Right lung (tissue), 5 donors: ENCODE measurements around the gene PPFIBP2. TPM values are rescaled to one million over a fixed set of nuclear protein-coding genes. Genes with fewer than 3 reads are reported as not detected.

Experiments
- DNase-seq, 2 donors: peaks; one replicate each; pipeline ENCODE4 v3.0.0-alpha.2; 2013
- polyA plus RNA-seq, 5 donors: library from polyadenylated mRNA; unstranded; fragments of 120-200 nt; gene quantifications; one replicate each; pipeline versions ENCODE4 v1.2.1 to v1.2.3, GENCODE V29; 2013; ENCODE audit warnings: inconsistent platforms in 1 of 5, low replicate concordance in 1 of 5; ENCODE audit not compliant: insufficient read length in 5 of 5, insufficient read depth in 1 of 5

PPFIBP2 gene
- polyA plus RNA-seq, 5 donors, result 25.9 to 49.3 (median 38.1) TPM

DNA sequence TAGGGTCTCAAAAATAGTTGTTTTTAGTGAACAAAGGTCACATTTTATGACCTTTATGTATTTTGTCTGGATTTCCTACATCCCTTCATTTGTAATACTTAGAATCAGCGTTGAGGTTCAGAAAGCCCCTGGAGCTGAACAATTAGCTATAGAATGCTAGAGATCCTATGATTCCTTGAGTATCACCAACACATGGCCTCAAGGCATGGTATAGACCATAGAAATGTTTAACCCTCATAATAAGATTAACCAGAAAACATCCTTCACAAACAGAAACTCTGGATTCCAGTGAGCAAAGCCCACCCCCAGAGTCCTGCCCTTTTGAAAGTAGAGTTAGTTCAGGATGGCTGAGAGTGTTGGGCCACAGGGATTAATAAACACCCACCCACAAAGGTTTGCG lies 82.2 kb downstream of the PPFIBP2 start:
- DNase-seq, result no peak

DNA sequence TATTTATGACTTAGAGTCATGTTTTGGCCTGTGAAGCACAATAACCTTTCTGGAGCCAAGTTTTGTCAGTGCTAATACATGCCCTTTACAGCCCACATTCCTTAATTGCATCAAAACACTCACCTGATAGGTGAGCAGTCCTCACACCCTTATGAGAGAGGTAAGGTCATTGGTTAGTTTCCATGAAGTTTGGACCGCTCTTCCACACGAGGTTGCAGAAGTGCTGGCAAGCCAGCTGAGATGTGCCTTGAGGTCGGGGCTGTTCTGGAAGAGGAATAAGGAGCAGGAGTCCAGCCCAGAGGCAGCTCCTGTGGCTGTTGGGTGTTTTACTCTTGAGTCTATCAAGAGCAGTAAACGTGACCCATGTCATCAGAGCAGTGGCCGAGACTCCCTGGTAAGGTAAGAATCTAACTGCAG lies 83.2 kb downstream of the PPFIBP2 start:
- DNase-seq, result no peak

DNA sequence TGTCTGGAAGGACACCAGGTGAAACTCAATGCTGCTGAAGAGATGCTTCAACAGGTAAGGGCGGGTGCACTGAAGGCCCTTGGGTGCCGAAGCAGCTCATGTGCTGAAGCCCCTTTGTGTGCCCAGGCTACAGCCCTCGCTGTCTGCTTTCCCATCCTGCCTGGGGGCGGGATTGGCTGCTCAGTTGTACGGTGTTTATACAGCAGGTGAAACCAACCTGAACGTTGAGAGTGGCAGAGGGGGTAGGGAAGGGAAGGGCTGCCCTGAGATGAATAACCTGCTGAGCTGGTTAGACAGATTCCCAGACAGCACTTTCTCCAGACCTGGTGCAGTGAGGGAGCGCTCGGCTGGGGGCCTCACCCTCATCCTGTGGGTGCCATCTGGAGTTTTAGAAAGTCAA lies 83.8 kb downstream of the PPFIBP2 start:
- DNase-seq, result peak; percentile 70

DNA sequence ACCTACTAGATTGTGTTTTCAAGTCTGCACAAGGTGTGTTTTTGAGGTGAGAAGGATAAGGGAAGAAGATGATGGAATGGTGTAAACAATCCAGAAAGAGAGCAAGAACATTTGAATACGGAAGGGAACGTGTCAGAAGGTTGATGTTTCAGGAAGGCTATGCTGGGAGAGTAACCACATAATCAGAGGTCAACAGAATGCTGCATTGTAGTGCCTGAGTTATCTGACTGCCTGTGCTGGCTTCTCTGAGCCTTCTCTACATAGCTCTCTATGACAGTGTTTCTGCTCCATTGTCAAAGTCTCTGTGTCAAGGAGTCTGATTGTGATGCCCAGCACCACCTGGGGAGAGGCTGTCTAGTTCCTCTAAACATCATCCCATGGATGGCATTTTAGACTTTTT lies 85.4 kb downstream of the PPFIBP2 start:
- DNase-seq, result no peak

DNA sequence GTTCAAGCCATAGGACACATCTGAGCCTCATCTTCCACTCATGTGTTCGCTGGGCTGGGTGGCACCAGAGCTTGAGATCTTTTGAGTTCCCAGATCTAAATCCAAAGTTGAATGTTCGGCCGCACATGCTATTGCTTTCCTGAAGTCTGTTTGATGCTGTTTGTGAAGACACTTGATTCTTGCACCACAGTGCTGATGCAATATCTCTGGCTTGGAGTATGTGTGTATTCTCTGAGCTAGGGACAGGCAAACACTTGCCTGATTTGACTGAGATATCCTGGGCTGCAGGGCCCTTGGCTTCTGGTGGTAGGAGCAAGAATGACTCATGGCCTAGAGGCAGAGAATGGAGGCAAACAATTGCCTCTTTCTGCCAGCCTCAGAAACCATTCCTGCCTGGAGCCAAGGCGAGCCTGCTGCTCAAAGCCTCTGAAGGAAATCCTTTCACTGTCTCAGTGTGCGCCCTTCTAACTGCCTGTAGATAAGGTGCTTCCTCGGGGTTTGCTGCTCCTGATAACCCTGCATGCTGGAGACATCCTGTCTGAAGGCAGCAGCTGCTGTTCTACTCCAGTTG lies 86.5 kb downstream of the PPFIBP2 start:
- DNase-seq, result no peak

DNA sequence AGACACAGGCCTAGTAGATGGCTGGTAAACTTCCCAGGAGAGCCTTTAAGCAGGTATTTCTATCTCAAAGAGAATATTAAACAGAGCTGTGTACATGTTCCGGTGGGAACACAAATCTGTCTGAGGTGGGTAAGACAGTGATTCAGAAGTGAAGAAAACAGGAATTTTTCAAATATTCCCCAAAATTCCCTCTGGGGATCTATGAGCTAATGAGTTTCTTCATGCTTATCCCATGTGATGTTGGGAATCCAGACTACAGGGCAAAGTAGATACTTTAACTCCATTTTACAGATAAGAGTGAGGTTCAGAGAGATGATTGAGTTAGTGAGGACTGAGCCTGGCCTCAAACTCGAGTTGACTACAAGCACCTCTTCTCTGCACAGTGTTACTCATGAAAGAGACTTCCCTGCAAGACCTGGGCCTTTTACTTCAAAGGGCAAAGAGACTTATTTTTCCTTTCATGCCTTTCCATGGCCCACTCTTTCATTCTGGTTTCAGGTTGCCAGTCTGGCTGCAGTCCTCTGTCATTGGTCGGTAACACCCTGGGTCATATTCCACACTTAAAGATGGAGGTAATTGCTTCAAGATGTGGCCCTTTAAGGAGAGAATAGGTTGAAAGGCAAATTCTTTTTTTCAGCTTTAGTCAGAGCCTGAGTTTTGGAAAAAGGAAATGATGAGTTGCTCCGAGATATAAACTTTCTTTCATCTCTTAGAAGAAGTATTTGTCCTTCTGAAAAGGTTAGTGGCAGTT lies 89.4 kb downstream of the PPFIBP2 start:
- no peak for DNase-seq

DNA sequence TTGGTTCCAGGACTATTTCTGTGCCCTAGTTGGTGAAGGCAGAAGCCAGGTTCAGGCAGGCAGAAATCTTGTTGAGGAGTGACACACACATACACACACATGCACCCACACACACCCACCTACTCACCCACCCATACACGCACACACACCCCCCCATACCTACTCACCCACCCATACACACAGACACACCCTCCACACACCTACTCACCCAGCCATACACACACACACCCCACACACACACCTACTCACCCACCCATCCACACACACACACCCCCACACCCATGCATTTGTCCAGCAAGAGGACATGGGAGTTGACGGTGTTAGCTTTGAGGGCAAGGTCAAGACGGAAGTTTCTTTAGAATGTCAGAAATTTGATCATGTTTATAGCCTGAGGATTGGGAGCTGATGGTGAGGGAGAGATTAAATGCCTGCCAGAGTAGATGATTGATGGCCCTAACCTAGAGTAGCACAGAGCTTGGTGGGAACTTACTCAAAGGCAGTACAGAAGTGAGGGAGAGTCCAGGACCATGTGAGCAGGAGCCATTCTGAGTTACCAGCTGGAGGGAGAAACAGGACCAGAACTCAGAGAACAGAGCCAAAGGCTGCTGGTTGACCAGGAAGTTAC lies 90.6 kb downstream of the PPFIBP2 start:
- no peak for DNase-seq

DNA sequence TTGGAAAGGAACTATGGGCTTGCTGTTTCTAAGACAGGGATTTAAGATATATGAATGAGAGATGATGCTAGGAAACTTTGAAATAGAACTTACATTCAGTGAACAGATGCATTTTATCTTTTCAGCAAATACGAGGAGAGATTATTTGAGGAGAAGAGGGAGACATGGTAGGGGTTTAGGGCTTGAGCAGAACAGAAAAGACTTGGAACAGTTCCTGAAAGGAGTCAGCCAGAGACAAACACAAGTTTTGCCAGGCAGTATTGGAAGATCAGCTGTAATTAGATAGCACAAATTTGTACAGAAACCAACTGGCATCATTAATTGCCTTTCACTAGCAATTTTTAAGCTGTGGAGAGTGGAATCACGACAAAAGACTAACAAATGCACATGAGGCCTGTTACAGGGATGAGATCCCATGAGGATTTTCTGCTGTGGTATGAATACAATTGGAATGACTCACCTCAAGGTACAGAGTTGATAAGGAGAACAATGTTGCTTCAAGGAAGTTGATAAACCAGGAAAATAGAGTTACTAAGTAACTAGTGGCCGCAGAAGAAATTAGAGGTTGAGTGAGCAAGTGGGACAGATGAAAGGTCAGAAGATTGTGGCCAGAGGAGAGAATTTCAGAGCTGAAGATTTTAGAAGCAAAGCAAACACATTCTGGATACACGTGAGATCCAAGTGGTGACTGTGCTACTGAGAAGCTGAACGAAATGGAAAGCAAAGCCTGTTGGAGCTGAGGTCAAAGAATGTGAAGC lies 91.6 kb downstream of the PPFIBP2 start:
- DNase-seq, result no peak

DNA sequence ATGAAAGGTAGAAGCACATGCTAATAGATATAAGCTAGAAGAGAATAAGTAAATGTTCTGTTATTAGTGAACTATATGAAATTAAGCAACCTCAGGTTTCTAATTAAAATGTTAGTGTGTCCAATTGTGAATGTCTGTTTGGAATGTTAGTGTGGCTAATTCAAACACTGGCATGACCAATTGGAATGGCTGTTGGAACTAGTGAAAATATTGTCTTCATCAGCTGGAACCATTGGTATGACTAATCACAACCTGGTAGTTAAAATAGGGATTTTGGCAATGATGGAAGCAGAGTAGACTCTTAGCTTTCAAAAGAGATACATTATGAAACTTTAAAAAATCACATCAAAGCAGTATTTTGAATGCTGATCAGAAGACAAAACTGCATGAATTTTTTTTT lies 92.7 kb downstream of the PPFIBP2 start:
- DNase-seq, result no peak

DNA sequence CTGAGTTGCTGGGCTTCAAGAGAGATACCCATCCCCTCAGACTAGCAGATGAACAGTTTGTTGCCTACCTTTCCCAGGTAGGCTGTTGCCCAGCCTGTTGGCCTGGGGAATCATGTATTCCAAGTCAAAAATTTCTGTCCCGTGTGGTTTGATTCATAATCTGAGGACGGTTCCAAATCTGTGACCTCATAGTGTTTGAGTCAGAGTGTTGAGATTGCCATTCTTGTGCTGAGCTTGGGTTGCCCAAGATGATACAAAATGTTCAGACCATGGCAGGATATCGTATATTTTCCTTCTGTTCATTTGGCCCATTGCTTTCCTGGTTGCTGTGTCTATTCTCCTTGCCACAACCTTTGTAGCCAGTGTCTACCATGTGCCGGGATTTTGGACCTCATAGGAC lies 95.2 kb downstream of the PPFIBP2 start:
- DNase-seq, result no peak

DNA sequence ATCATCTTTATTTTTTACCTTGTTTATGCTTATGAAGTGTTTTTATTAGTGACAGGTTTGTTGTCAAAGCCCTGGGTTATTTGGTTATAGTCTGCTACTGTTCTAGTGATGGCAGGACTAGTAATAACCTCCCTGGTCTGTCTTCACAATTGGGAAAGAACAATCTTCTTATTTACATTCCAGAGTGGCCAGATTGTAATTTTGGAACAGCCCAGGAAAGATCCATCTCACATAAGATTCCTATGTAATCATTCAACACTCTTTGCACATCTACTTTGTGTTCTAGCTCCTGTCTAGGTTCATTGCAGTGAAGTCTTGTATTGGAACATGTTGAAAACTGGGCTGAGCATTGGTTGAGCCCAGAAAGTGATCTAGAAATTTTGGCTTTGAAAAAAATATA lies 95.7 kb downstream of the PPFIBP2 start:
- no peak for DNase-seq

DNA sequence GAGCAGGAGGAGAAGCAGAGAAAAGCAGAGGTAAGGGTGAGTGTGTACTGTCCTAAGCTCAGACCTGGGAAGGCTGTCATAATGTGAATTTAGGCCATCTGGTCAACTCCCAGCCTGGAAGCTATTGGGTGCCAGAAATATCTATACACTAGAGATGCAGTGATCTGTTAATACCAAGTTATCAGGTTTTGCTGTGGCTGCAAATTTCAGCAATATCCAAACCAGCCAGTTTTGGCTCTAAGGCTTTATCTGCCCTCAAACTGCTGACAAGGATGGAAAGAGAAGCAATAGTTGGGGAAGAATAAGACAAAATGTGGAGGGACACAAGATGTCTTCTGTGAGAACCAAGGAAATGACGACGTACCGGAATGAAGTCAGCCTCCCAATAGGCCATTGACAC lies 96.6 kb downstream of the PPFIBP2 start:
- DNase-seq, result no peak

DNA sequence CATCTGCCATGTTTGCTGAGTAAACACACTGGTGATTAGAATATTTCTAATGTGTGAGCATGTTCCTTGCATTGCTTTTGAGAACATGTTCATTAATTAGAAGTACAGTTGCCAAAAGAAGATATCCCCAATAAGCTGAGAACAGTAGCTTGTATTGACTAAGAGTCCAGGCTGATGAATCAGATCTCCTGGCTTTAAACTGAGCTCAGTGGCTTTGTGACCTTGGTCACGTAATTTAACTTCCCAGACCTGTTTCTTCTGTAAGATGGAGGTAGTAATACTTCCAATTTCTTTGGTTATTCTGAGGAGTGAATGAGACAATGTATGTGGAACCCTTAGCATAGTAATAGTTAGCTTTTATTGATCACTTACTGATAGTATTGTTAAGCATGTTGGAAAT lies 97.6 kb downstream of the PPFIBP2 start:
- no peak for DNase-seq

DNA sequence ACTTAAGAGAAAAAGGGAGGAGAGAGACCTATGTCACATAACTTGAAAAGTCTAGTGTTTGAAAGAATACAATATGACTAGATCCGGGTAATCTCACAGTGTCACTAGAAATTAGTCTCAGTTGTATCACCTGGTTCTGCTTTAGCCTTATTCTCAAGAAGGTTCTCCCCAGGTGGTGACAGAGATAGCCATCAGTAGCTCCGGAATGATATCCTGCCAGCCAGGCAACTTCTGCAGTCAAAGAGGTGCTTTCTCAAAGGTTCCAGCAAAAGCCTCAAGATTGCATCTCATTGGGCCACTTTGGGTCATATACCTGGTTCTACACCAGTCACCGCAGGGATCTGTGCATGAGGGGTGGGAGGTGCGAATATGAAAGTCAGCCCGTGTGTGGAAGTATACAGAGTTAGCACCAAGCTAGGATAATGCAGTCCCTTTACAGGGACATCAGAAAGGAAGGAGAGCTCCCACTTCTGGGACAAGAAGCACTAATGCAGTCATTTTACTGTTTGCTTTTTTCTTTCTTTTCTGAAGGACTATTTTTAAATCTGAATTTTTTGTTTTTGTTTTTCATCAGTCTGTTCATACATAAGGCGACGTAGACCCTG lies 98.4 kb downstream of the PPFIBP2 start:
- DNase-seq, result no peak

DNA sequence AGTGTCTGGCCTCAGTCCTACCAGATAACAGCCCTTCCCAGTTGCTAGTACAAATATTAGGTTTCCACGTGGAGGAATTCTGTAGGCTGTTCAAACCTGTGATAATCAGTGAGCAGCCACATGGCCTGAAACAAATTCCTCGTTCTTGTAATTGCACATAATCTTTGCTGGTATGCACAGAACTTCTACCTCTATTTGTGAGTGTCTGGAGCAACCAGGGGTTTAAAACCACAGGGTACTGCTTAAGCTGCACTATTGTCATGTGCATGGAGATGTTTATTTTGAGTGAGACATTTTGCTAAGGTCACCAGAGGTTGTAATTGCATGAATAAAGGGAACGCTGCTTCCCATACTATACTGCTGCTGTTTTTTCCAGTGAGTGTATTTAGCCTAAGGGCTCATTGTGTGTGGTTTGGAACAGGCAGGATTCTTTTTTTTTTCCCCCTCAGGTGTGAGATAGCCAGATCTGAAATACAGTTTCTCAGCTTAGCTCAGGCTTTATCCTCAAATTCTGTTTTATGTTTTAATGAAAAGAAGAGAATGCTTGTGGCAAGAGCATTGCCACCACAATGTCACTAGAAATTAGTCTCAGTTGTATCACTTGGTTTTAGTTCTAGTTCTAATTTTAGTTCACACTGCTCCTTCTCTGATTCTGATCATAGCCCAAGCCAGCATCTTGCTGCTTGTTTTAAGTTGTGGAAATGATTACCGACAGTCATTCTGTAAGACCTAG lies 99.0 kb downstream of the PPFIBP2 start:
- DNase-seq, result no peak

DNA sequence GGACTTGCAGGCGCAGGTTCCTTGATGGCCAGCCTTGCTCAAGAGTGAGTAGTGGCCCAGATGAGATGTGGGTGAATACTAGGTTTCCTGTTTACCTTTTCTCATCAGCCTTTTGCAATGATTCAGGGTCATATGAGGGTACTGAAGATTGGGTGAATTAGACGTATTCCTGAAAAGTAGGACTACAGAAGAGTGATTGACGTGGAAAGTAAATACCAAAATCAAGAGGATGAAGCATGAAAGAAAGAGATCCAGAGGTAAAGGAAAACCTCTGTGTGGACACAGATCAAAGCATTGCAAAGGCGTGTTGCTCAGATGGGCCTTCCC lies 99.6 kb downstream of the PPFIBP2 start:
- DNase-seq, result no peak

DNA sequence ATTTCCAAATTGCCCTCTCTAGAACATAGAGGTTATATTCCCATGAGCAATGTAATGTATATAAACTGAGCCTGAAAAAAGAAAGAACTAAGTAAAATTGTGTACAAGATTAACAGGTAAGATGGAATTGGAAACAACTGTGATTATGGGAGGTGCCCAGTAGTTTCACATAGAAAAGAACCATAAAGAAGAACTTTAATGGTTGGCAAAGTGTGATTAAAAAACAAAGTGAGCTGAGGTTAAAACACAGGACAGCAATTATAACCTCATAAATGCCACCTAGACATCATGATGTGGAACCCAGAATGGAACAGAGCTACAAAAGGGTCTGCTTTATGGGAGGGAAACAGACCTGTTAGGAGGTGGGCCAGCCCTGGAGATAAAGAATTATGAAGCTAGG lies 100.9 kb downstream of the PPFIBP2 start:
- DNase-seq, result no peak

DNA sequence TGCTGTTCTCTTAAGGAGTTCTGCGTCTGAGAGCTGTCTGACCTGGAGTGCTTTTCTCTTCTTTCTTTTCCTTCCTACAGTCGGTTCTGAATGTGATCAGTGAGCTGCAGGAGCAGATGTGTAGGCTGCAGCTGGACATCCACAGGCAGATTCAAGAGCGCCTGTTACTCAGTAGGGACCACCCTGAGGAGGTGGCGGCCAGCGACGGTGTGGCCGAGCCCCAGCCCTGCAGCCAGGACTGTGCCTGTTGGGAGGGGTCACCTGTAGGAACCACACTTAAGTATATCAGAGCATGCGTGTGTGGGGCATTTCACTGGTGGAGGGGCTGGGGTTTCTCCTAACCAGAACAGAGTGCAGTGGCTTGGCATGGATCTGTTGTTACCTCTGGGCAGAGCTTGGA lies 103.2 kb downstream of the PPFIBP2 start:
- no peak for DNase-seq

DNA sequence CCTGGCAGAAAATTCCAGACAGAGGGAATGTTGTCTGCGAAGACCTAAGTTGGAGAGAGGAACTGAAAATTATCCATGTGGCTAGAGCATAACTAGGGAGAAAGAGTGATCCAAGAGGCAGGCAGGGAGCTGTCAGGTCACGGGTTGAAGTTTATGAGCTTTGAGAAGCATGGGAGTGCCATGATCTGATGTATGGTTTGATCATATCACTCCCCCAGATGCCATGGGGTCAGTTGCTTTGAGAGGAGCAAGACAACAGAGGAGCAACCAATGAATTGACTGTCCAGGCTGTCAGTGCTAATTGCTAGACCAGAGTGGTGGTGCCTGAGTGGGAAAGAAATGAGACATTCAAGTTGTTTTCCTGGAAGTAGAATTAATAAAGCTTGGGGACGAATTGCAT lies 105.5 kb downstream of the PPFIBP2 start:
- no peak for DNase-seq

DNA sequence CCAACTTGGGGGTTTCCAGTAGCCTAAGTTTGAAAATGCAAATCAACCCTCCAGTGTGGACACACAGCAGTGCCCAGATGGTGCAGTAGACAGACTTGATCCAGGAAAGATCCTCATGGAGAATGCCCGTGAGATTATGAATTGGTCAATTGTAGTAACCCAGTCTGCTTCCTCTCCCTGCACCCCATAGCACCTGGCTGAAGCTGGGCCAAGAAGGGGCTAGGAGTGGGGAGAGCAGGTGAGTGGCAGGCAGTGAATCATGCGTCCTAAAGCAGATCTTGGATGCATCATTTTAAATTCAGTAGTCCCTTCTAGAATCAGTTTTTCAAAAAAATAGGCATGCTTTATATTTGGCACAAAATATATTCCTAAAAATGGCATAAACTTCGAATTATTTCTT lies 107.3 kb downstream of the PPFIBP2 start:
- no peak for DNase-seq

DNA sequence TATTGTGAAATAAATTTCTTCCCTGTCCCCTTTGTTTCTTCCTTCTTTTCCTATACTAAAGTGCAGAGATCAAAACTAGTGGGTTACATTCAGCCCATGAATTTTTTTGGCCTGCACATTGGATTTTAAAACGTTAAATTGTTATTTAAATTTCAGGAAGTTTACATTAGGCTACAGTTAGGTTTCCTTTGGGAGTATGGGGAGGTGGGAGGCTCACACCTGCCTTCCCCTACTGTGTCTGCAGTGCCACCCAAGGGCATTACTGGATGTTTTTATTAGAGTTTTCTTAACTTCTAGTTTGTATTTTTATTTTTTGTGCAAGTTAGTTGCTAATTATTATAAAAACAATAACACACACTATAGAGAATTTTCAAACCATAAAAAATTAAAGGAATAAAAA lies 107.8 kb downstream of the PPFIBP2 start:
- DNase-seq, result no peak

DNA sequence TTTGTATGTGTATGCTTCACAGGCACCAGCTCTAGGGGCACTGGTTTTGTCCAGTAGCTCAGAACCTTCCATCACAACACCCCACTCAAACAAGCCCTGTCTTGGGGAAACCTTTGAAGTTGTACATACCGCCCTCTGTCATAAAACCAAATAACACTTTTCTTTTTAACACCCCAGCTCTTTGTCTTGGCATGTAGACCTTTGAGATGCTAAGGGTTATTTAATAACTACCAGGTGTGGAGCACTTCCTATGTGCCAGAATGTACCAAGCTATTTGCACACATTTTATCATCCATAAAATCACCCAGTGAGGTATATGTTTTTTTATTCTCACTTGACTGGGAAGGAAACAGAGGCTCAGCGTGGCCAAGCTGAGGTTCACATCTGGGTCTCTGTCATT lies 108.9 kb downstream of the PPFIBP2 start:
- DNase-seq, result no peak
